Measurements from ENCODE around the gene CMTM7.

CMTM7 gene

GRCh38 chr3:32372213-32372490 lies 19.5 kb upstream of the CMTM7 start:
- H3K4me3 ChIP-seq (ENCODE audit: low read length), result no peak overlapping the region
- TF ChIP-seq CTCF (conservative IDR thresholded peaks at IDR 0.05; ENCODE audit: low read depth, low read length), result no peak
- no peak for DNase-seq (ENCODE audit: low read depth)

DNA sequence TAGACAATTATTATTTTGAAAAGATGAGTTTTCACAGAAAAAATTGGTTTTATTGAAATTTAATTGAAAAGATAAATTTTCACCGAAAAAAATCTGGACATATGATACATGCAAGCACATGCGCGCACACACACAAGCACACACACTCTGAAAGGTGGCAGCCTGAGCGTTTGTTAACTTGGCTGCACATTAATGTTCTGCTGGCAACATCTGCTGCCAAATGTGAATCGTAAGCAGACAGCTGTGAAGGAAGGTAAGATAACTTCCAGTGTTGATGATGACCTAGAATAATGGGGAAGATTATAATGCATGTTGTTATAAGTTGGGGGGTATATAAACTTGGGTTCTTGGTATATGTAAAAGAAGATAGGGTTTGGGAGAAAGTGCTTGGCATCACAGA lies 18.4 kb upstream of the CMTM7 start:
- no peak overlapping the region for H3K4me3 ChIP-seq (ENCODE audit: low read length)
- DNase-seq (ENCODE audit: low read depth), result no peak
- no peak for TF ChIP-seq CTCF (conservative IDR thresholded peaks at IDR 0.05; ENCODE audit: low read depth, low read length)

DNA sequence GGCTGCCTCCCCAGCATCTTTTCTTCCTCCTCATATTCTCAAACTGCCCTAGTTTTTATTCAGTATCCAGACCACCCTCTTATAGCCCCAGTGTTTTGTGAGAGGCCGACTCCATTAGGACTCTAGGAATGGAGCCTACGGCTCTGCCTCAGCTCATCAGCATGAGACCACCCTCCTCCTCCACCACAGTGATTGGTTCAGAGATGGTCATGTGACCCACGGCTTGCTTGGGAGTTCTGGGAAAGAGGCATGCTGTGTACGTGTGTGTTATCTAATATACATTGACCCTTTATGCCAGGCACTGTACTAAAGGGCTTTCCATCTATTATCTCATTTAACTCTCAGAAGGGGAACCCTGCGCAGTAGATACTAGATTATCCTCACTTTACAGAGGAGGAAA lies 17.8 kb upstream of the CMTM7 start:
- no peak for TF ChIP-seq CTCF (conservative IDR thresholded peaks at IDR 0.05; ENCODE audit: low read depth, low read length)
- DNase-seq (ENCODE audit: low read depth), result no peak

DNA sequence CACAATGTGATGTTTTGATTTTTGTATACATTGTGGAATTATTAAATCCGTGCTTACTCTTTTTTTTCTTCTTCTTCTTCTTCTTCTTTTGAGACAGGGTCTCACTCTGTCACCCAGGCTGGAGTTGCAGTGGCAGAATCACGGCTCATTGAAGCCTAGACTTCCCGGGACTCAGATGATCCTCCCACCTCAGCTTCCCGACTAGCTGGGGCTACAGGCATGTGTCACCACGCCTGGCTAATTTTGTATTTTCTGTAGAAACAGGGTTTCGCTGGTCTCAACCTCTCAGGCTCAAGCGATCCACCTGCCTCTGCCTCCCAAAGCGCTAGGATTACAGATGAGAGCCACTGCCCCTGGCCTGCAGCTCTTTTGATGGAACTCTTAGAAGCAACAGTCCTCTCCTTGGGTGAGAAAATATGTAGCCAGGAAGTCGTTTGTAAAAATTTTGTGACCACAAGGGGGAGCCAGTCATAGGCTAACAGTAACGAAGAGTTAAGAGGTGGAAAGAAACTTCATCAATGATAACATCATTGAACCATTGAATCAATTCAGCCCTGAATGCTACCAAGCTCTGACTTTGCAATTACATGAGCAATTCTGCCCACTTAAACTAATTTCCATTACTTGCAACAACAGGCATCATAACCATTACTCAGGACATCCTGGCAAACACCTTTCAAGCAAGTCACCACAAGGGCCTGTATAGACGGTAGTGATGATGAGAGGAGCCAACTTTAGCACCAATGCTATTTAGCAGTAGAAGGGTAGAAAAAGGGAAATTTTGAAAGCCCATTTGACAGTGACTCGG lies 16.7 kb upstream of the CMTM7 start:
- peak; percentile 34 for DNase-seq (ENCODE audit: low read depth)
- no peak overlapping the region for H3K4me3 ChIP-seq (ENCODE audit: low read length)
- TF ChIP-seq CTCF (conservative IDR thresholded peaks at IDR 0.05; ENCODE audit: low read depth, low read length), result peak; percentile 69

More for the DNA sequence above, 17.8 kb upstream of the CMTM7 start:
- no peak overlapping the region for H3K4me3 ChIP-seq (ENCODE audit: low read length)

- DNase-seq (ENCODE audit: low read depth), result no peak
- no peak overlapping the region for H3K4me3 ChIP-seq (ENCODE audit: low read length)
- TF ChIP-seq CTCF (conservative IDR thresholded peaks at IDR 0.05; ENCODE audit: low read depth, low read length), result no peak
Observed at GRCh38 chr3:32375596-32375930, 16.1 kb upstream of the CMTM7 start.

DNA sequence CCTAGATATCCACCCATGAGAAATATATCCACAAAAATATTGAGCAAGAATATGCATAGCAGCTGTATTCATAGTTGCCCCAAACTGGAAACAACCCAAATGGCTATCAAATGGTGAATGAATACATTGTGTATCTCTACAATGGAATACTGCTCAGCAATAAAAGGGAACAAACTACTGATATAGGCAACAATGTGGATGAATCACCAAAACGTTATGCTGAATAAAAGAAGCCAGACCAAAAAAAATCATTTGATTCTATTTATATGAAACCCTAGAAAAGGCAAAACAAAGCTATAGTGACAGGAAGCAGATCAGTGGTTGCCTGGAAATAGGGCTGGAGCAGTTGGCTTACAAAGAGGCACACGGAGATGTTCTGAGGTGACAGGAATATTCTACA lies 15.5 kb upstream of the CMTM7 start:
- TF ChIP-seq CTCF (conservative IDR thresholded peaks at IDR 0.05; ENCODE audit: low read depth, low read length), result no peak
- H3K4me3 ChIP-seq (ENCODE audit: low read length), result no peak overlapping the region
- DNase-seq (ENCODE audit: low read depth), result no peak

GRCh38 chr3:32379831-32380500 lies 11.7 kb upstream of the CMTM7 start:
- no peak for DNase-seq (ENCODE audit: low read depth)
- TF ChIP-seq CTCF (conservative IDR thresholded peaks at IDR 0.05; ENCODE audit: low read depth, low read length), result no peak
- no peak overlapping the region for H3K4me3 ChIP-seq (ENCODE audit: low read length)

All from retinal pigment epithelial cell (primary cell).